GM19452 (cell line): Measurements from ENCODE around the gene PPP2R2D.
"Not testable (repeated sequence)": the region's sequence is repeated elsewhere in the genome, so short reads cannot be mapped to it uniquely, and the experiment has no call there.

Experiments used
- ATAC-seq: cut with Tn5 transposase; IDR thresholded peaks from one replicate; pipeline ENCODE4 v1.9.1; 2021; ENCODE audit not compliant: unreplicated experiment

The PPP2R2D gene

DNA sequence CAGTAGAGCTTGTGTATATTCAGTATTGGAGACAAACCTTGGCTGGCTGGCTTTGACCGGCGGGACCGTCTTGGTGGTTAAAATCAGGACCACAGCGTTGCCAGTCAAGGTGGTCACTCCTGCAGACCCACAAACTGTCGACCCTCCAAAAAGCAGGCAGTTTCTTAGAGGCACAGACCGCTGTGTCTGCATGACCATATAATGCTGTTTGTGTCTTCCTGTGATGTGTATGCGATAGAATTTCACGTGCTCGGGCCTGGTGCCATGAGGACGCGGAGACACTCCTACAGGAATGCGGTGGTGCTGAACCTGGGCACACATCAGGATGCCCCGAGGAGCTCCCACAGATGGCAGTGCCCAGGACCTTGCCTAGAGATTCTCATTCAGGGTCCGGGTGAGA lies 46.1 kb downstream of the PPP2R2D start:
- ATAC-seq, result no peak

DNA sequence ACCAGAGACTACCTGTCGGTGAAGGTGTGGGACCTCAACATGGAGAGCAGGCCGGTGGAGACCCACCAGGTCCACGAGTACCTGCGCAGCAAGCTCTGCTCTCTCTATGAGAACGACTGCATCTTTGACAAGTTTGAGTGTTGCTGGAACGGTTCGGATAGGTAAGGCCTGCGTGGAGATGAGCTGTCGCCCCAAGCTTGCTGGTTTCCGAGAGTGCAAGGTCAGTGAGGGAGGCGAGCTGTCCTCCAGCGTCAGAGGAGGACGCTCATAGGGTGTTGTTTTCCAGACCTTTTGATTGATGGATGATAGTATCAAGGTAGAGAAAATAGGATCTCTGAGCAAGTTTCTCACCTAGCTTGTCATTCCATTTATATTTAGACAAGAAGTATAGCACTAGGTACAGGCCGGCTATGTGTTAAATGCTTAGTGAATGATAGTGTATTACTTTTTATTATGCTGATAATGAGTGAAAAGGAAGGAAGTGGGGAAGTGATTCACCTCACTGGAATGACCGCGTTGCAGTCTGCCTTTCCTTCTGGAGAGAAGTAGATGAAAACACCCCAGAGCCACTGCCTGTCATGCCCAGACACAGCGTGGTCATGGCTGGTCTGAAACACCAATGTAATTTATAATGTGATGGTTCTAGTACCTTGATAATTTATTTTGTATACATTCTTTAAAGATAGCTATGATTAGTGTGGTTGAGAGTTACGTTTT lies 47.0 kb downstream of the PPP2R2D start:
- no peak for ATAC-seq

DNA sequence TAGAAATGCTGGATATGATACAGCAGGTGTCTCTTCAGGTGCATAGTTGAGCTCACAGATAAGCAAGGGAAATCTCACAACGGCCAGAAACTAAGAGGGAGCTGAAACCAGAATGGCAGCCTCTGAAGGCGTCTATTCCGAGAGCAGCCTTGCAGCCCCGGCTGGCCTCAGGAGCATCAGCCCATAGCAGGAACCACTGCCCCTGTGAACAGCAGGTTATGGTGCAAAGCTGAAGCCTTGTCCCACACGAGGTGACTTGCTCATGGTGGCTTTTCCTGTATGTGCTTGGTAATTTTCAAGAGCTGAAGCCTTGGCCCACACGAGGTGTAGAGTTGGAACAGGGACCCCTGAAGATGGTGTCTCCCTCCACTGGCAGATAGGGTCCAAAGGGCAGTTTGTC lies 47.7 kb downstream of the PPP2R2D start:
- no peak for ATAC-seq

DNA sequence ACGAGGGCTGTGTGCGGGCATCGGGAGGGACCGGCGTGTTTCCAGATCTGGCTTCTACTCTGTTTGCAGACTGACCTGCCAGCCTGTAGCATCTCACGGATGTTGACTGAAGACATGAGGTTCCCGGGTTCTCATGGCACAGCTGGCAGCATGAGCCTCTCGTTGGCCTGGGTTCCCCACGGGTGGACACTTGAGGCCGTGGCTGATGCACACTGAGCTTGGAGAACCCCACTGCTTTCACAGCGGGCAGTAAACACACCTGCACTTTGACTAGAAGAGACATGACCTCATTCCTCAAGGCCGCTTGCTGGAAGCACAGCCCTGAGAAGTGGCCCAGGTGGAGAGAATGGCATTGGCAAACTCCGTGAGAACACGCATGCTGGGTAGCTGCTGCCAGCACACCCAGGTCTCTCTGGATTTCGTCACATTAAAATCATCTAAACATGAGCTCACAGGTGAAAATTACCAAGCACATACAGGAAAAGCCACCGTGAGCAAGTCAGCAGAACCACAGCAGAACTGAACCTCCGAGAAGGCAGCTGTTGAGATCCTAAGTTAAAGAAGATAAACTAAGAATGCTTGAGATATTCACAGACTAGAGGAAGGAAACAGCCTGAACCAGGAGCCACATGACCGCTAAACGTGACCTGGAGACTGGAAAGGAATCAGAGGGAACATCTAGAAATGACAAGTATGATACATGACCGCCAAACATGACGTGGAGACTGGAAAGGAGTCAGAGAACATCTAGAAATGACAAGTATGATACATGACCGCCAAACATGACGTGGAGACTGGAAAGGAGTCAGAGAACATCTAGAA lies 48.4 kb downstream of the PPP2R2D start:
- ATAC-seq, result no peak

DNA sequence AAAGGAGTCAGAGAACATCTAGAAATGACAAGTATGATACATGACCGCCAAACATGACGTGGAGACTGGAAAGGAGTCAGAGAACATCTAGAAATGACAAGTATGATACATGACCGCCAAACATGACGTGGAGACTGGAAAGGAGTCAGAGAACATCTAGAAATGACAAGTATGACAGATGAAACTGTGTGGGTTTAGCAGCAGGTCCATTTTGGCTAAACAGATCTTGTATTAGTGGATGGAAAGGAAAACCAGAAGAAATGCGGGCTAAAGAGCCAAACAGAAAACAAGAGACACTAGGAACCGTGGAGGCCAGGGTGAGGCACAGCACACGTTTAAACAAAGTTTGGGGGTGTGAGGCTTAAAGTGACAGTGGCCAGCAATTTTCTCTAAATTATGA lies 49.1 kb downstream of the PPP2R2D start:
- ATAC-seq, result not testable (repeated sequence)

DNA sequence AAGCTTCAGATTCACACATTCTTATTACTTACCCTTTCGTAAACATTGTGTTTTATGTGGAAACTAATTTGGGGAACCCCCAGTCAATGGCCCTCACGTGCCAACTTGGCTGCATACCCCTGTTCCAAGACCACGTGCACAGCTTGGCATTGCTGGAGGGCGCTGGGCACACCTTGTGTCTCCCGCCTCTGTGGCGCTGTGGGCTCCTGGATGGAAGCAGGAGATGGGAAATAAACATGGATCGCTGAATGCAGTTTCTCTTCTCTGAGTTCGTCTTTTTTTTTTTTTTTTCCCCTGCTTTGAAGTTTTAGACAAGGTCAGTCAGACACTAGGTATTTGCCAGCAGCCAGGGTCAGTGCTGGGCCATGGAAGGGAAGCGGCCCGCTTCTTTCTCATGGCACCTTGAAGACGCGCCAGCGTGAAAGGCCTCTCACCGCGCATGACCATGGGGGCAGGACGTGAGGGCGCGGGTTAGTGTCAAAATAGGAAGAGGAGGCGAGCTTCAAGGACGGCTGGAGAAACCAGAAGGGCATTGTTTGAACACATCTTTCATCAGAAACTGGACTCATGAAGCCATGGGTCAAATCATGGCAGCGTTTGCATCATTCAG lies 53.7 kb downstream of the PPP2R2D start:
- no peak for ATAC-seq

DNA sequence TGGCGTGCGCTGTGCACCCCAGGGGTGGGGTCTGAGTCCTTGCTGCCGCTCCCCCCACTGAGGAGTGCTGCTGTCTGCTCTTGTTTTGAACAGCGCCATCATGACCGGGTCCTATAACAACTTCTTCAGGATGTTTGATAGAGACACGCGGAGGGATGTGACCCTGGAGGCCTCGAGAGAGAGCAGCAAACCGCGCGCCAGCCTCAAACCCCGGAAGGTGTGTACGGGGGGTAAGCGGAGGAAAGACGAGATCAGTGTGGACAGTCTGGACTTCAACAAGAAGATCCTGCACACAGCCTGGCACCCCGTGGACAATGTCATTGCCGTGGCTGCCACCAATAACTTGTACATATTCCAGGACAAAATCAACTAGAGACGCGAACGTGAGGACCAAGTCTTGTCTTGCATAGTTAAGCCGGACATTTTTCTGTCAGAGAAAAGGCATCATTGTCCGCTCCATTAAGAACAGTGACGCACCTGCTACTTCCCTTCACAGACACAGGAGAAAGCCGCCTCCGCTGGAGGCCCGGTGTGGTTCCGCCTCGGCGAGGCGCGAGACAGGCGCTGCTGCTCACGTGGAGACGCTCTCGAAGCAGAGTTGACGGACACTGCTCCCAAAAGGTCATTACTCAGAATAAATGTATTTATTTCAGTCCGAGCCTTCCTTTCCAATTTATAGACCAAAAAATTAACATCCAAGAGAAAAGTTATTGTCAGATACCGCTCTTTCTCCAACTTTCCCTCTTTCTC lies 55.0 kb downstream of the PPP2R2D start:
- ATAC-seq, result no peak

DNA sequence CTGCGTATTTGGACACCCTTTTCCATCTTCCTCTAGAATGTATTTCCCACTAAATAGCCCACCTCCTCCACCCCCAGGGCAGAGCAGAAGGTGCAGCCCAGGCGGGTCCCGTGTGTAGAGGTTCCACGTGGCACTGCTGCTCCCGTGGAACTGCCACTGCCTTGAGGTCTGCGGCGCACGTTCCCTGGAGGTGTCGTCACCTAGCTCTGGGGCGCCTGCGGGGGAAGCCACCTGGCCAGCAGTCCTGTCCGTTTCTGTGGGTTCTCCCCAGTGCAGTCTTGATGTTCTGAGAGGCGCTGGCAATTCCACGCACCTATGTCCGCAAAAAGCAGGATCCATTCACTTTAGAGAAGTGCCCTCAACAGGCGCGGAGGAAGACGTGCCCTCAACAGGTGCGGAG lies 59.0 kb downstream of the PPP2R2D start:
- ATAC-seq, result no peak

DNA sequence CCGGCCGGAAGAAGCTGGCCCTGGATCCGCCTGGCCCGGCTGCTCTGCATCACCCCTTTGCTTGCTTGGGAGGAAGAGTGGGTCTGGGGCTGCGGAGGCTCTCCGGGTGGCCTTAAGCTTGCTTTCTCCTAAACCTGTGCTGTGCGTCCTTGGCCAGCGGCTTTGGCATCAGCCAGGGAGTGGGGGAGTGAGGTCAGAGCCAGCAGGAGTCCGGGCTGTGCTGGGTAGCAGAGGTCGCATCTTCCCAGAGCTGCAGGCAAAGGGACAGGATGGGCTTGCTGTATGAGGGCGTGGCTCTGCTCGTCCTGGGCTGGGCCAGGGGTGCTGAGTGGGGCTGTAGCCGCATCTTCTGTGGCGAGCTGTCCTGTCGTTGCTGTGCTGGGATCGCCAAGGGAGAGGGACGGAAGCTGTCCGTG lies 59.8 kb downstream of the PPP2R2D start:
- ATAC-seq, result no peak

DNA sequence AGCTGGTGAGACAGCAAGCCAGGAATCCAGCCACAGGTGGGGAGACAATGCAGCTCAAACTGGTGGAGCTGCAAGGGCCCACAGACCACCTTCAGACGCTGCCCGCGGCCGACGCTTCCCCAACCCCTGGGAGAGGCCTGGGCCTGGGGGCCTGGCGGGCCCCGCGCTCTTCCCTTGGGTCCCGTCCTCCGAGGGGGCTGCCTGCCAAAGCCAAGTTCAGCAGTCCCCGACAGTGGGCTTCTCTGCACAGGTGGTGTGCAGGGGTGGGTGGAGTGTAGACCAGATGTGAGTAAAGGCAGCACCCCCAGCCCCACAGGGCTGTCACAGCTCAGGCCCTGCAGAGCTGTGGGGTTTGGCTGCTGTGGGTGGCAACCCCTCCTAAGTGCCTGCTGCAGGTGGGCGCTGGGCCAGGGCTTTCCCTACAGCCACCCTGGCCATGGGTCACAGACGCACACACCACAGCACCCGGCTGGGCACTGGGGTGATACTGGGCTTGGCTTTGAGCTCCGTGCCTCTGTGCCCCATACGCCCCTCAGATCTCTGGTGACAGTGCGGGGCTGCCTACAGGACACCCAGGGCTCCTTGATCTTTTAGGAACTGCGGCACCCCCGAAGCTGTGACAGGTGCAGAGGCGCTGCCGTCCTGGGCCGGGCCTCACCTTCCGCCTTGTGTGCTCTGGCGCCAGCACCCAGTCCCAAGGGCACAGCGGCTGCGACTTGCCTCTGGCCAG lies 60.4 kb downstream of the PPP2R2D start:
- ATAC-seq, result no peak

DNA sequence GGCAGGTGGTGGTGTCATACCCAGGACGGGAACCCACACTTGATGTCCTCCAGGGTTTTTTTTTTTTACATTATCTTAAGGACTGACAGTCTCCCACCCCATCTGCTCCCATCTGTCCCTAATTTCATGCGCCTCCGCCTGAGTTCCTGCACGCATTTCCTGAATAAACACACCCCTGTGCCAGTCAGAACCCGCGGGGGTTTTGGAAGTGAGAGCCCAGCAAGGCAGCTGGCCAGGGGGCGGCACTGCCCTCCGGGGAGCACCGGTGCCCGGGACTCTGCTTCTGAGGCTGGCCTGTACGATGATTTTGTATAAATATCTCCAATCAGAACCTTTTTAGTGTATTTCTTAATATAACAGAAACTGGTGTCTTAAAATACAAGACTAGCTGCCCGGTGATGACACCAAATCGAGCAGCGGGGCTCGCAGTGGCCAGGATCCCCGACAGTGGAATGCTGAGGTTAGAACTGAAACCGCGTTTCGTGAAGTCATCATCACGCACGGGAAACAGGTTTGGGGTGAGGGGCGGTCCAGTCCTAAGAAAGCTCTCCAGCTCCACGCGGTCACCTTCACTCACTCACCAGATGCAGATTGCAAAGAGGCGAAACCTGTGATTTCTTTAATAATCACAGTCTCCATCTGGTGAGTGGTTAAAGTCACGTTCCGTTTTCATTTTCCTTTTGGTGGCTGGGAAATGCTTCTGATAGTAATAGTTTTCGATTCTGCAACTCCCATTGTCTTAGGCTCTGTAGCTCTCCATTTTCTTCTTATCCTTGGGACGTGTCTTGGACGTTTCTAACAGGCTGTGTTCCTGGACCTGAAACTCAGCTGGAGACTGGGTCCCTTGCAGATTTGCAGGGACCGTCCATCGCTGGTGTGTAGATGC lies 61.2 kb downstream of the PPP2R2D start:
- no peak for ATAC-seq

DNA sequence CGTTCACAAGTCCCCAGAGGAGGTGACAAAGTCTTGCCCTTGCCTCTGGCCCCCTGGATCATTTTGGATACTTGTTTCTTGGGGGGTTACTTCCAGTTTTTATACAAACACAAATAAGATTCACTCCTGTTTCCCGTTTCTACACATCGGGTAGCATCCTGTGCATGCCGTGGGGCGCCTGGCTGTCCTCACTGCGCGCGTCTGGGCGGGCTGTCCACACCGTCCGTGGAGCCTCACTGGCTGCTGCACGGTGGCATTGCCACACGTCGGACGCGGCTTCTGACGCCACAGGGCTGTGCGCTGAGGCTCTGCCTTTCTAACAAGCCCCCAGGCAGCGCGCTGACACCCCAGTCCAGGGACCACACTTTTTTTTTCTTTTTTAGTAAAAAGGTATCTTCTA lies 62.5 kb downstream of the PPP2R2D start:
- ATAC-seq, result no peak

DNA sequence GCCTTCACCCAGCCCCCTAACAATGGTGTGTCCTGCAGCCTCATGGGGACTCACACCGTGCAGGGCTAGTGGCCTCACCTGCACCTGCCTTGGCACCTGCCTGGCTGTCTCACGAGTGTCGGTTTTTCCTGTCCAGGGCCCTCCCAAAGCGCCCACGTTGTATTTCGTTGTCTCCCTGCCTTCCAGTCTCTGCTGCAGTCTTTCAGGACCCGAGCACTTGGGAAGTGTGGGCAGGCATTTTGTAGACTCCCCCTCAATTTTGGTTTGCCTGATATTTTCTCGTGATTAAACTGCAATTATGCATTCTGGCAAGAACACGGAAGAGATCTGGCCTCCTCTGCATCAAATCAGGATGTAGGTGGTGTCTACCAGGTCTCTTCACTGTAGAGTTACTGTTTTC lies 63.0 kb downstream of the PPP2R2D start:
- ATAC-seq, result no peak

DNA sequence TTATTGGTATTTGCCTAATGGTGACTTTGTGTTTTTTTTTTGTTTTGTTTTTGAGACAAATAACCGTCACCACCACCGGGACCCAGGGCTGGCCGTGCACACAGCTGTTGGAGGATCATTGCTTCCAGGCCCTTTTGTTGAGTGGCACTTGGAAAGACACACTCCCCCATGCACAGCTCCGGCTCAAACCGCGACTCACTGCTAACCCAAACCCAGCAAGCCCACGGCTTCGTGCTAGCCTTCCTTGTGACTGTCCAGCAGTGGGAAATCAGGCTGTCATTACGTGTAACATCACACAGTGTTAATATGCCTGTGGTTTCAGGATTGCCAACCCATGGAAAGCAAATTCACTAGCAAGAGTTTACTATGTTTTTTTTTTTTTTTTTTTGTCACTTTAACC lies 63.5 kb downstream of the PPP2R2D start:
- ATAC-seq, result no peak

DNA sequence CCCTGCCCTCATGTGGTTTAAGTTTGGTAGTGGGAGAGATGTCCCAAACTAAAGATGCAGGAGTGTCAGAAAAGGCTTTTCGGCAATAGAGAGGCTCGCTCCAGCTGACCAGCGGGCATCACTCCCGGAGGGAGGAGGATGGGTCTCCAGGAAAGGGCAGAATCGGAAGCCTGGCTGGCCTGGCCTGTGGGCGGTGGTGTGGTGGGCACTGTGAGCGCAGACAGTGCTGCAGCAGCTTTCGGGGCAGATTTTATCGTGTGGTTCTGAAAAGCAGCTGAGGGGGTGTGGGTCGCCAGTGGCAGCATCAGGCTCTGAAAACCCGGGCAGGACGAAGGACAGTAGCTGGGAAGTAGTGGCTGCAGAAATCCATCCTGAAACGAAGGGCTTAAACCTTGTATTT lies 68.1 kb downstream of the PPP2R2D start:
- ATAC-seq, result no peak

DNA sequence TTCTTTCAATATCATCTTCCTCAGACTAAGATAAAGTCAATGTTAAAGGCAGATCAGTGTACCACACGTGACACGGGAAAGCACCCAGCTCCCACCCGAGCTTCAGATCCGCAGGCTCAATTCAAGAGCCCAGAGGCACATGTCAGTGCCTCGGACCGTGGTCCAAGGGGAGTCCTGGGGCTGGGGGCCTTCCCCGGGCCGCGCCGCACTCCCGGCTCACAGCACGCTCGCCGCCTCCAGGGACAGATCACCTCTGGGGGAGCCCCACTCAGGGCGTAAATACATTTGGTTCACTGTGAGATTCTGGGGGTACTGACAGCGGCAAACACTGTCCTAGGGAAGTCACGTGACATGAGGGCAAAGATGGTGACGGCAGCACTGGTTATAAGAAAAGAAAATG lies 70.1 kb downstream of the PPP2R2D start:
- no peak for ATAC-seq

DNA sequence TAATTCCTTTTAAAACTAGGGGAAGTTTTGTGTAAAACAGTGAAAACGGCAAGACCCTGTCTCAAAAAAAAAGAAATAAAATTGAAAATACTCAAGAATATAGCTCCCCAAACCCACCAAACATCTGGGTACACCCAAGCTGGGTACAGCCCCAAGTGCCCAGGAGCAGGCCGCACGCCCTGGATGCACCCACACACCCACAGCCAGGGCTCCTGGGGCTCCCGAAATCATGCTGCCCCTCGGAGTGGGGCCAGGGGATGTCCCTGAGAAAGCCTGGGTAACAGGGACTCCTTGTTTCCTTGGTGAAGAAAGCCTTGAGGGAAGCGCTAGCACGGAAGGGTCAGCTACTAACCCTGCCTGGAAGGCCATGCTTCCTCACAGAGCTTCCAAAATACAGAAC lies 70.8 kb downstream of the PPP2R2D start:
- ATAC-seq, result no peak

DNA sequence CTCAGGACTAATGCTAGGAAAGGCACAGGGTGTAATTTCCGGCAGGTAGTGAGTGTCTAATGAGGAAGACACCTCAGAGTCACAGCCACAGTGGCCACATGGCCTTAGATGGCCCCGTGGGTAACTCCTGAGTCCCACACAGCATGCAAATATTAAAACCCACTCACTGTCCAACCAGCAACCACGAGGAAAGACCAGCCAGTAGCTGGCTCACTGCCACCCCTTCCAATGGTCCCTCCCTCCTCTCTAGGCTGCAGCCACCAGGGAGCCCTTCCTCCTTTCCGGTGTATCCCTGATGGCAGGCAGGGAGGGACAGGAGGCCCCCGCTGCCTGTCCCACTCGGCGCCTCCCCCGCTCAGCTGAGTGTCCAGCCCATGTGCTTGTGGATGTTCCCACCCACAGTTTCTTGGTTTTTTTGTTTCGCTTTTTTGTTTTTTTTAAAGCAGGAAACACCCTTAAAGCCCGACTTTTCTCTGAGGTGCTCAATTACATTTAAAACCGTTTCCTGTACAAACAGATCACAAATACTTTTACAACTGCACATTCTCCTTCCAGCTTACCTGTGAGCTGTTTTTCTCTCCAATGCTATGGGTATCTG lies 71.8 kb downstream of the PPP2R2D start:
- no peak for ATAC-seq

DNA sequence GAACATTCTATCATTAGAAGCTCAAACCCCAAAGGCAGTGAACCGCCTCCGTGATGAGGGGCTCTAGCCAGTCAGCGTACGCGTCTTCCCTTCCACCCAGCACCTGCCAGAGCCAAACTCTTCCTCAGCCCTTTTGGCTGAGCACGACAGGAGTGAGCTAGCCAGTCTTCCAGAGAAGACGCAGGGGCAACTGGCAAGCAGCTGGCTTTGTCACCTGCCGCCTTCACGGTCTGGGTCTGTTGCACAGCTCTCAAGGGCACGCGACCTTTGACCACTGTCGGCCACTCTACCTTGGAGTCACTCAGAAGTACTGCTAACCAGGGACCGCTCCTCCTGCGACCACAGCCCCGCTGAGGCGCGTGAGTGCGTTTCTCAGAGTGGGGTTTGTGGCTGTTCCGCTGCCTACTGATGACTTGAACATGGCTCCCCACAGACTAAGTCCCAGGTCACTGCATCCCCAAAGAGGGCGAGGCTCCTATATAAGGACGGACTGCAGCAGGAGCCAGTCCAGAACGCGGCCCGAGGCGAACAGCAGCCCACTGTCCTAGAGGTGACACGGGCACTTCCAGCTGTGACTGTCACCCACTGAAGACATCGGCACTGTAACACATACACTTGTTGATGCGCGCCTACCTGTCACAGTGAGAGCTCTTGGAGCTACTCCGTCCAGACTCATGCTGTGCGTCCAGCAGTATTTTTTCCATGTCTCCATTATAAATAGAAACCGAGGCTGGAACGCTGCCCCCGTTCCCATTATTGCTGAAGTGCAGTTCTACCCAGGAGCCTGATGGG lies 72.5 kb downstream of the PPP2R2D start:
- no peak for ATAC-seq
